PC-3 (cell line): ENCODE measurements around the gene AHDC1. TPM values are rescaled to one million over a fixed set of nuclear protein-coding genes. Genes with fewer than 3 reads are reported as not detected.

ENCODE experiments used
- ATAC-seq: fragments of 200-7000 bp; cut with Tn5 transposase; 2 replicates; pipeline ENCODE4 v1.9.1; 2020; ENCODE audit warnings: mild to moderate bottlenecking, moderate library complexity
- BruUV-seq: library from RNA; stranded (reverse); fragments of 400-500 nt; replicated peaks from 2 replicates; lab custom pipeline; 2021; lab: Mats Ljungman, UMichigan
- CTCF ChIA-PET: fragments of 300-600 bp; sonication (Branson Sonifier 250); formaldehyde crosslinking; loops from one replicate; lab custom pipeline; 2022; ENCODE audit warnings: antibody characterized with exemption; lab: Charles Lee
- POLR2A ChIA-PET: fragments of 300-600 bp; sonication (Branson Sonifier 250); formaldehyde crosslinking; loops from one replicate; lab custom pipeline; 2022; ENCODE audit warnings: antibody characterized with exemption; ENCODE audit not compliant: unreplicated experiment; lab: Charles Lee
- DNase-seq: peaks from one replicate; pipeline ENCODE4 v3.0.0-alpha.2; 2015
- H2AFZ ChIP-seq: fragments of 300-600 bp; sonication (generic); 2 replicates; pipeline ENCODE4 v1.6.0; 2016; ENCODE audit warnings: antibody characterized with exemption, low read length
- H3F3A ChIP-seq: fragments of 300-600 bp; sonication (generic); one replicate; pipeline ENCODE4 v1.6.0; 2017; ENCODE audit warnings: antibody characterized with exemption, low read length, control low read depth, mild to moderate bottlenecking; ENCODE audit not compliant: unreplicated experiment
- H3K27ac ChIP-seq: fragments of 300-600 bp; sonication (generic); 2 replicates; pipeline ENCODE4 v1.5.1; 2016; ENCODE audit warnings: mild to moderate bottlenecking, low read length
- H3K27me3 ChIP-seq: fragments of 300-600 bp; sonication (generic); 2 replicates; pipeline ENCODE4 v1.6.1; 2016; ENCODE audit warnings: low read length, mixed read lengths
- H3K36me3 ChIP-seq: fragments of 300-600 bp; sonication (generic); 2 replicates; pipeline ENCODE4 v1.6.1; 2016; ENCODE audit warnings: low read depth, mixed run types, low read length, mixed read lengths
- H3K4me1 ChIP-seq: fragments of 300-600 bp; sonication (generic); 2 replicates; pipeline ENCODE4 v1.5.1; 2016; ENCODE audit warnings: low read length; ENCODE audit not compliant: insufficient read depth
- H3K4me2 ChIP-seq: fragments of 300-600 bp; sonication (generic); 2 replicates; pipeline ENCODE4 v1.6.0; 2016; ENCODE audit warnings: low read length
- H3K4me3 ChIP-seq: fragments of 300-600 bp; sonication (generic); 2 replicates; pipeline ENCODE4 v1.5.1; 2016; ENCODE audit warnings: mild to moderate bottlenecking, low read length, mixed read lengths
- H3K79me2 ChIP-seq: fragments of 300-600 bp; sonication (generic); 2 replicates; pipeline ENCODE4 v1.6.1; 2017; ENCODE audit warnings: low read length, mixed read lengths
- H3K9ac ChIP-seq: fragments of 300-600 bp; sonication (generic); 2 replicates; pipeline ENCODE4 v1.6.0; 2016; ENCODE audit warnings: mild to moderate bottlenecking, low read length
- H3K9me2 ChIP-seq: fragments of 300-600 bp; sonication (generic); replicated peaks from 2 replicates; pipeline ENCODE4 v1.6.1; 2016; ENCODE audit warnings: mixed run types, low read length, mixed read lengths
- H3K9me3 ChIP-seq: fragments of 300-600 bp; sonication (generic); 2 replicates; pipeline ENCODE4 v1.6.1; 2016; ENCODE audit warnings: low read length, mixed read lengths
- H4K20me1 ChIP-seq: fragments of 300-600 bp; sonication (generic); 2 replicates; pipeline ENCODE4 v1.6.1; 2016; ENCODE audit warnings: low read length, mixed read lengths
- EZH2 ChIP-seq: fragments of 300-600 bp; sonication (generic); IDR thresholded peaks from one replicate; pipeline ENCODE4 v1.6.1; 2017; ENCODE audit warnings: antibody characterized with exemption, mild to moderate bottlenecking, low read length; ENCODE audit not compliant: unreplicated experiment
- EZH2phosphoT487 ChIP-seq: fragments of 300-600 bp; sonication (generic); IDR thresholded peaks from 2 replicates; pipeline ENCODE4 v1.6.1; 2018; ENCODE audit warnings: mild to moderate bottlenecking, antibody characterized with exemption, low read length, borderline replicate concordance
- intact Hi-C: fragments of 100-400 bp; cut with micrococcal nuclease; formaldehyde crosslinking; loops from 2 replicates; pipeline ENCODE4 v1.9.0; 2023
- total RNA-seq: library from RNA; depleted of rRNA; stranded (reverse); fragments of >200 nt; gene quantifications from 2 replicates; pipeline ENCODE4 v1.2.3, GENCODE V29; 2014
- TF ChIP-seq, protein P1 (sequence below): fragments of 300-600 bp; sonication (generic); conservative IDR thresholded peaks from 2 replicates; pipeline ENCODE4 v1.5.1; 2017; ENCODE audit warnings: antibody characterized with exemption, low read depth, mild to moderate bottlenecking, low read length

Gene AHDC1
- total RNA-seq, 1 experiment from 2014 or later: 15.2 TPM

DNA sequence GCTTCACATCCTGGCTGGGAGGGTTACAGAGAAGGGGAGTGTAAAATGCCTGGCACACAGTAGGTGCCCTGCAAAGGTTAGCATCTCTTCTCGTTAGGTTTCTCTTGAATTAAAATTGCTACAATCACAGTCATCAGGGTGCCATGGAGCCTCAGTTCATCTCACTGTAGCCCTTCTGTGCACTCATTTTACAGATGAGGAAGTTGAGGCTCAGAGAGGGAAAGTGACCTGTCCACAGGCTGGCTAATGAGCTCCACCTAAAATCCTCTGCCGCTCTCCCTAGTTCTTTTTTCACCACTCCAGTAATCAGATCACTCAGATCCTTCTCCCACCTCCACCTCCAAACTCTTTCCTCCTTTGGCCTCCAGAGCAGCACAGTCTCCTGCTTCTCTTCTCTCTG is 13.5 kb upstream of the AHDC1 start:
- no peak overlapping the region for H3K4me3 ChIP-seq
- intact Hi-C loops: no loop called here
- no peaks in the 10 kb centered on the region for H3K9me3 ChIP-seq
- no peak overlapping the region for H3K9ac ChIP-seq
- CTCF ChIA-PET: interaction anchor here (0.6 kb wide), 1 partner anchor 365 kb away, joined by 3 read pairs; no protein-coding TSS in a partner anchor
- no peak overlapping the region for H2AFZ ChIP-seq
- DNase-seq (no peak), ATAC-seq (no peak)
- no TSS peak for BruUV-seq
- H3K27me3 ChIP-seq: no peaks in the 10 kb centered on the region
- H3K9me2 ChIP-seq: no peaks in the 10 kb centered on the region
- H3K79me2 ChIP-seq: no peaks in the 10 kb centered on the region
- no peaks in the 10 kb centered on the region; the same call in 1 of the 2 replicates for H3K4me1 ChIP-seq
- POLR2A ChIA-PET: no interaction called here
- H3K4me2 ChIP-seq: no peak overlapping the region
- no peaks in the 10 kb centered on the region for H3F3A ChIP-seq
- no peak overlapping the region for H3K27ac ChIP-seq
- TF ChIP-seq EZH2 (no peak), EZH2phosphoT487 (no peak)
- TF ChIP-seq, protein P1, sequence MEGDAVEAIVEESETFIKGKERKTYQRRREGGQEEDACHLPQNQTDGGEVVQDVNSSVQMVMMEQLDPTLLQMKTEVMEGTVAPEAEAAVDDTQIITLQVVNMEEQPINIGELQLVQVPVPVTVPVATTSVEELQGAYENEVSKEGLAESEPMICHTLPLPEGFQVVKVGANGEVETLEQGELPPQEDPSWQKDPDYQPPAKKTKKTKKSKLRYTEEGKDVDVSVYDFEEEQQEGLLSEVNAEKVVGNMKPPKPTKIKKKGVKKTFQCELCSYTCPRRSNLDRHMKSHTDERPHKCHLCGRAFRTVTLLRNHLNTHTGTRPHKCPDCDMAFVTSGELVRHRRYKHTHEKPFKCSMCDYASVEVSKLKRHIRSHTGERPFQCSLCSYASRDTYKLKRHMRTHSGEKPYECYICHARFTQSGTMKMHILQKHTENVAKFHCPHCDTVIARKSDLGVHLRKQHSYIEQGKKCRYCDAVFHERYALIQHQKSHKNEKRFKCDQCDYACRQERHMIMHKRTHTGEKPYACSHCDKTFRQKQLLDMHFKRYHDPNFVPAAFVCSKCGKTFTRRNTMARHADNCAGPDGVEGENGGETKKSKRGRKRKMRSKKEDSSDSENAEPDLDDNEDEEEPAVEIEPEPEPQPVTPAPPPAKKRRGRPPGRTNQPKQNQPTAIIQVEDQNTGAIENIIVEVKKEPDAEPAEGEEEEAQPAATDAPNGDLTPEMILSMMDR: no peak
- no peaks in the 10 kb centered on the region for H3K36me3 ChIP-seq
- no peaks in the 10 kb centered on the region for H4K20me1 ChIP-seq

DNA sequence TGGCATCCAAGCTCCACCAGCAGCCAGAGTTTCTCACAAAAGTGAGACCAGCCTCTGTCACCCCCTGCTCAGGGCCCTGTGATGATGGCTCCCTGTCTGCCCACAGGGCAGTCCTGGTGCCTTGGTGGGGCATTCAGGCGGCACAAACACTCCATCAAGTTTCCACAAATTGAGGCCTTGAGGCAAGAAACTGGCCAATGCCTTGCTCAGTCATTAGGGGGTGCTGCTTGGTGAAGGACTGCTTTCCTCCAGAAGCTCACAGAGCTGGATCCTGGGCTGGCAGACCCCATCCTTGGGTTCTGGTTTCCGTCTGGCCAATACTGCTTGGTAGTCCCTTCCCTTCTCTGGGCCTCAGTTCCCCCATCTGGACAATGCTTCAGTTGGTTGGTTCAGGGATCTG is 12.5 kb upstream of the AHDC1 start:
- no peak overlapping the region for H3K4me3 ChIP-seq
- intact Hi-C loops: no loop called here
- POLR2A ChIA-PET: no interaction called here
- no peak overlapping the region for H3K27ac ChIP-seq
- no peaks in the 10 kb centered on the region for H3K27me3 ChIP-seq
- H3K9me2 ChIP-seq: no peaks in the 10 kb centered on the region
- H3K9me3 ChIP-seq: no peaks in the 10 kb centered on the region
- no peaks in the 10 kb centered on the region for H3K36me3 ChIP-seq
- CTCF ChIA-PET: interaction anchor here (0.7 kb wide), 1 partner anchor 128 kb away, joined by 3 read pairs; no protein-coding TSS in a partner anchor
- H4K20me1 ChIP-seq: no peaks in the 10 kb centered on the region
- BruUV-seq: no TSS peak
- H3K4me1 ChIP-seq: no peaks in the 10 kb centered on the region
- no peak overlapping the region for H3K9ac ChIP-seq
- no peaks in the 10 kb centered on the region for H3K79me2 ChIP-seq
- TF ChIP-seq, protein P1: peak; percentile 26; the same call in 1 of the 2 replicates
- TF ChIP-seq EZH2 (no peak), EZH2phosphoT487 (no peak)
- no peaks in the 10 kb centered on the region for H3F3A ChIP-seq
- H3K4me2 ChIP-seq: no peak overlapping the region
- no peak for ATAC-seq
- no peak for DNase-seq
- no peak overlapping the region for H2AFZ ChIP-seq

DNA sequence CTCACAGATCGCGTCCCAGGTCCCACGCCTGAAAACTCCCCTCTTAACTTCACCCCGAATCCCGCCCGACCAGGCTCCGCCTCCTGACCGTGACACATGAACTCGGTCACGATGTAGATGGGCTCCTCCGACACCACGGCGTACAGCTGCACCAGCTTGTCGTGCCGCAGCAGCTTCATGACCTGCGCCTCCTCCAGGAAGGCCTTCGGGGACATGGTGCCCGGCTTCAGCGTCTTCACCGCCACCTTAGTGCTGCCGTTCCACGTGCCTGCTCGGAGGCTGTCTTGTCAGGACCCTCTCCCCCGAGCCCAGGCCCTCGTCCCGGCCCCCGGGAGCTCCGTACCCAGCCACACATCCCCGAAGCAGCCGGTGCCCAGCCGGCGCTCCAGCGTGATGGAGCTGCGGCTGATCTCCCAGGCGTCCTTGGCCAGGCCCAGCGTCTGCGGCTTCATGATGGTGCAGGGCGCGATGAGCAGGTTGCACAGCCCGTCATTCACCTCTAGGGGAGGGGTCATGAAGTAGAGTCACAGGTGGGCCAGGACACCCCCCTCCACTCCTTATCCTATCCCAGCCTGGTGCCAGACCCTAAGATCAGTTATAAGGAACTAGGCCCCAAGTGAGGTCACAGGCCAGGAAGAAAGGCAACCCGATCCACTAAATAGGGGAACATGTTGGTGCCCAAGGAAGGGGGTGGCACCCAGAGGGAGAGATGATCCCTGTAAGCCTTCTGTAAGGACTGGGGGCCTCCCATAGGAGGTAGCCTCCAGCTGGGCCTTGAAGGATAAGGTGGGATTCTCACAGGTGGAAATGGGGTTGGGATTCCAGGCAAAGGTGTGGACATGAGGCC is 11.6 kb upstream of the AHDC1 start:
- Histone ChIP-seq H3K4me3 (no peak overlapping the region), H3K4me2 (no peak overlapping the region), H3K9me2 (no peaks in the 10 kb centered on the region), H3K27me3 (no peaks in the 10 kb centered on the region), H3K4me1 (no peaks in the 10 kb centered on the region), H3F3A (no peaks in the 10 kb centered on the region), H2AFZ (no peak overlapping the region), H3K27ac (no peak overlapping the region), H3K9ac (no peak overlapping the region), H4K20me1 (no peaks in the 10 kb centered on the region), H3K9me3 (no peaks in the 10 kb centered on the region), H3K36me3 (no peaks in the 10 kb centered on the region), H3K79me2 (no peaks in the 10 kb centered on the region)
- no TSS peak for BruUV-seq
- DNase-seq: no peak
- ATAC-seq: no peak
- CTCF ChIA-PET: no interaction called here
- no peak for TF ChIP-seq EZH2phosphoT487
- TF ChIP-seq, protein P1: no peak
- TF ChIP-seq EZH2: no peak
- POLR2A ChIA-PET: no interaction called here
- intact Hi-C loops: no loop called here
